Measurements from ENCODE around the gene SCN1B.

- no peak for TF ChIP-seq NFRKB (IDR thresholded peaks at IDR 0.05)
- no peak for TF ChIP-seq SP1 (IDR thresholded peaks at IDR 0.05)
- no peak for TF ChIP-seq ZNF384 (IDR thresholded peaks at IDR 0.05)
- TF ChIP-seq SUZ12 (IDR thresholded peaks at IDR 0.05): no peak
- no peak for TF ChIP-seq TARDBP (IDR thresholded peaks at IDR 0.05)
- TF ChIP-seq FOXM1 (IDR thresholded peaks at IDR 0.05; ENCODE audit: borderline replicate concordance): no peak
- no peak for TF ChIP-seq L3MBTL2 (conservative IDR thresholded peaks at IDR 0.05)
- no peak for TF ChIP-seq FOXK2 (IDR thresholded peaks at IDR 0.05)
- no peak for TF ChIP-seq HDGF (IDR thresholded peaks at IDR 0.05; ENCODE audit: borderline replicate concordance)
- no peak for TF ChIP-seq ELF4 (IDR thresholded peaks at IDR 0.05)
- no peak for TF ChIP-seq BHLHE40 (IDR thresholded peaks at IDR 0.05; ENCODE audit: borderline replicate concordance)
- no peak for TF ChIP-seq LEF1 (IDR thresholded peaks at IDR 0.05; ENCODE audit: borderline replicate concordance)
- no peak for TF ChIP-seq FOXA1 (IDR thresholded peaks at IDR 0.05)
- TF ChIP-seq ARNT (IDR thresholded peaks at IDR 0.05): no peak
Measured at GRCh38 chr19:35006999-35007365, 23.3 kb upstream of the SCN1B start.

Measured in HEK293T (cell line).